RPMI7951 (cell line): ENCODE measurements around the gene TNFRSF6B. TPM values are rescaled to one million over a fixed set of nuclear protein-coding genes. Genes with fewer than 3 reads are reported as not detected.
"Not testable (repeated sequence)": the region's sequence is repeated elsewhere in the genome, so short reads cannot be mapped to it uniquely, and the experiment has no call there.

ENCODE experiments used
- DNase-seq: peaks from one replicate; pipeline ENCODE4 v3.0.0-alpha.2; 2012; ENCODE audit warnings: low read depth
- total RNA-seq: library from RNA; depleted of rRNA; stranded (reverse); fragments of >200 nt; shearing (Covaris generic); gene quantifications from 2 replicates; pipeline ENCODE4 v1.2.3, GENCODE V29; 2014

TNFRSF6B gene
- total RNA-seq, 1 experiment from 2014 or later = 0.36 TPM

GRCh38 chr20:63706852-63707557 is 10.6 kb downstream of the TNFRSF6B start:
- DNase-seq = peak; percentile 63

GRCh38 chr20:63707558-63708300 is 11.3 kb downstream of the TNFRSF6B start, which contains the start of the genes ARFRP1 and ZGPAT:
Gene ARFRP1, minus strand, starts transcription at chr20:63707976. Its CDS starts 885 bp downstream, at chr20:63707091.
Gene ZGPAT, plus strand, starts transcription at chr20:63708039. Its CDS starts 542 bp downstream, at chr20:63708581.
- peak; percentile 87 for DNase-seq

GRCh38 chr20:63708301-63709148 is 12.1 kb downstream of the TNFRSF6B start:
- no peak for DNase-seq

- no peak for DNase-seq
These were observed 12.7 kb downstream of the TNFRSF6B start for GRCh38 chr20:63709149-63709527.

- DNase-seq = no peak
These were observed 14.7 kb downstream of the TNFRSF6B start for GRCh38 chr20:63711085-63711645.

DNA sequence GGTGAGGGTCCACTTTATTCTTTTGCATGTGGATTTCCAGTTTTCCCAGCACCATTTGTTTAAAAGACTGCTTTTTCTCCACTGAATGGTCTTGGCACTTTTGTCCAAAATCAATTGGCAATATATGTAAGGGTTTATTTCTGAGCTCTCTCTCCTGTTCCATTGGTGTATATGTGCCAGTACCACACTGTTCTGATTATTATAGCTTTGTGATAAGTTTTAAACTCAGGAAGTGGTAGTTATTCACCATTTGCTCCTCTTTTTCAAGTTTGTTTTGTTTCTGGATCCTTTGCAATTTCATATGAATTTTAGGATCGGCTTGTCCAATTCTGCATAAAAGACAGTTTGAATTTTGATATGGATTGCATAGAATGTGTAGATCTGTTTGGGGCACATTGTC is 15.7 kb downstream of the TNFRSF6B start:
- no peak for DNase-seq

DNA sequence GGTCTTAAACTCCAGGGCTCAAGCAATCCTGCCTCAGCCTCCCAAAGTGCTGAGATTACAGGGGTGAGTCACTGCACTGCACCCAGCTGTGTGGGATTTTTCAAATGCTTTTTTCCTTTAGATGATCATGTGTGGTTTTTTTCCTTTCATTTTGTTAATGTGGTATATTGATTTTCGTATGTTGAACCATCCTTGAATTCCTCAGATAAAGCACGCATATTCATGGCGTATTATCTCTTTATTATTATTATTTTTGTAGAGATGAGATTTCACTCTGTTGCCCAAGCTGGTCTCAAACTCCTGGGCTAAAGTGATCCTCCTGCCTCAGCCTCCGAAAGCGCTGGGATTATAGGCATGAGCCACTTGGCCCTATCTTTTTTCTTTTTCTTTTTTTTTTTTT is 18.4 kb downstream of the TNFRSF6B start:
- no peak for DNase-seq

DNA sequence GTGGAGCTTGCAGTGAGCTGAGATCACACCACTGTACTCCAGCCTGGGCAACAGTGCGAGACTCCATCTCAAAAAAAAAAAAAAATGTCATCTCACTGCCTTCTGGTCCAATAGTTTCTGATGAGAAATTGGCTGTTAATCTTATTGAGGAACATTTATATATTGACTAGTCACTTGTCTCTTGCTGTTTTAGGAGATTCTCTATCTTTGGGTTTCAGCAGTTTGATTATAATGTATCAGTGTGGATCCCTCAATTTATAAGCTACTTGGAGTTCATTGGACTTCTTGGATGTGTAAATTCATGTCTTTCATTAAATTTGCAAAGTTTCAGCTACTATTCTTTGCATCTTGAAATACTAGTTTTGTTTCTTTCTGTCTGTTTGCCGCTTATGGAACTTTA is 22.5 kb downstream of the TNFRSF6B start:
- no peak for DNase-seq

DNA sequence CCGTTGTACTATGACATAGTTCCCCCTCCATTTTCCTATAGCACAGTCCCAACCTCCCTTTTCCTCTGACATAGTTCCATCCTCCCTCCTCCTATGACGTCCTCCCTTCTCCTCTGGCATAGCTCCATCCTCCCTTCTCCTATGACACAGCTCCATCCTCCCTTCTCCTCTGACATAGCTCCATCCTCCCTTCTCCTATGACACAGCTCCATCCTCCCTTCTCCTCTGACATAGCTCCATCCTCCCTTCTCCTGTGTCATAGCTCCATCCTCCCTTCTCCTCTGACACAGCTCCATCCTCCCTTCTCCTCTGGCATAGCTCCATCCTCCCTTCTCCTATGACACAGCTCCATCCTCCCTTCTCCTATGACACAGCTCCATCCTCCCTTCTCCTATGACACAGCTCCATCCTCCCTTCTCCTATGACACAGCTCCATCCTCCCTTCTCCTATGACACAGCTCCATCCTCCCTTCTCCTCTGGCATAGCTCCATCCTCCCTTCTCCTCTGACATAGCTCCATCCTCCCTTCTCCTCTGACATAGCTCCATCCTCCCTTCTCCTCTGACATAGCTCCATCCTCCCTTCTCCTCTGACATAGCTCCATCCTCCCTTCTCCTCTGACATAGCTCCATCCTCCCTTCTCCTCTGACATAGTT is 26.6 kb downstream of the TNFRSF6B start:
- not testable (repeated sequence) for DNase-seq

- DNase-seq = not testable (repeated sequence)
These were observed 33.8 kb downstream of the TNFRSF6B start for GRCh38 chr20:63730189-63730733.

DNA sequence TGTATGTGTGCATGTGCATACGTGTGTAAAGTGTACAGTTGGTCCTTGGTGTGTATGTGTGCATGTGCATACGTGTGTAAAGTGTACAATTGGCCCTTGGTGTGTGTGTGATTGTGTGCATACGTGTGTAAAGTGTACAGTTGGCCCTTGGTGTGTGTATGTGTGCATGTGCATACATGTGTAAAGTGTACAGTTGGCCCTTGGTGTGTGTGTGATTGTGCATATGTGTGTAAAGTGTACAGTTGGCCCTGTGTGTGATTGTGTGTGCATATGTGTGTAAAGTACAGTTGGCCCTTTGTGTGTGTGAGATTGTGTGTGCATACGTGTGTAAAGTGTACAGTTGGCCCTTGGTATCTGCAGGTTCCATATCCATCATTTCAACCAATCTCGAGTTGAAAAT is 35.0 kb downstream of the TNFRSF6B start:
- DNase-seq = no peak

DNA sequence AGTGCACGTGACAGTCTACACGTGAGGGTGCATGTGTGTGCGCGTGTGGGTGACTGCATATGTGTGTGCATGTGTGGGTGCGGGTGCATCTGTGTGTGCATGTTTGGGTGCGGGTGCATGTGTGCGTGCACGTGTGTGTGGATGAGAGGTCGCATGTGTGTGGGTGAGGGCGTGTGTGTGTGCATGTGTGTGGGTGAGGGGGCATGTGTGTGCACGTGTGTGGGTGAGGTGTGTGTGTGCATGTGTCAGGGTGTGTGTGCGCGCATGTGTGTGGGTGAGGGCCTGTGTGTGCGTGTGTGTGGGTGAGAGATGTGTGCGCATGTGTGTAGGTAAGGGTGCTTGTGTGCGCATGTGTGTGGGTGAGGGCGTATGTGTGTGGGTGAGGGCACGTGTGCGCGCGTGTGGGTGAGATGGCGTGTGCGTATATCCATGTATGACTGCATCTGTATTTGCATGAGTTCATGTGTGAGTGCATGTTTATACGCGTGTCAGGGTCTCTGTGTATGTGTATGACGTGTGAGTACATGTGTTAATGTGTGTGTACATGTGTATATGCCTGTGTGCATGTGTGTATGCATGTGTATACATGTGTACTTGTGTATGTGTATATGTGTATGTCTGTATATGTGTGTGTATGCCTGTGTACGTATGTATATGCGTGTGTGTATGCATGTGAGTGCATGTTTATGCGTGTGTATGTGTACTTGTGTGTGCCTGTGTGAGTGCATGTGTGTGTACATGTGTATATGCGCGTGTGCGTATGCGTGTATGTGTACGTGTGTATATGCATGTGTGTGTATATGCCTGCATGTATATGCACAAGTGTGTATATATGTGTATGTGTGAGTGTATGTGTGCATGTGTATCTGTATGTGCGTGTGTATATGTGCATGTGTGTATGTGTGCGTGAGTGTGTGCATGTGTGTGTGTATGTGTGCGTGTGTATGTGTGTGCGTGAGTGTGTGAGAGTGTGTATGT is 36.0 kb downstream of the TNFRSF6B start:
- no peak for DNase-seq

DNA sequence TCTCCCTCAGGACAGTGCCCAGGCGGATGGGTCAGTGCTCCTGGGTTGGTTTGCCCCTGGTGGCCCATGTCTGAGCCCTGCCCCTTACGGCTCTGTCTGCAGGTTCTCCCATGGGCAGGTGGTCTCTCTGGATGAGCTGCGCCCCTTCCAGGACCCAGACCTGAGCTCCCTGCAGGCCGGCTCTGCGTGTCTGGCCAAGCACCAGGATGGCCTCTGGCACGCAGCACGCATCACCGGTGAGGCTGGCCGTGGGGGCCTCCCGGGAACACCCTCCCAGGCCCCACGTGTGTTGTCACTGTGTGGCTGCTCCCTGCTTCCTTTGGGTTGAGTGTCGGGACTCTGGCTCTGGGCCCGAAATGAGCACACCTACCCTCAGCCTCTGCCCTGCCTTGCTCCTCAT is 36.7 kb downstream of the TNFRSF6B start:
- no peak for DNase-seq

- DNase-seq = no peak
These were observed 37.2 kb downstream of the TNFRSF6B start for GRCh38 chr20:63733579-63734081.

DNA sequence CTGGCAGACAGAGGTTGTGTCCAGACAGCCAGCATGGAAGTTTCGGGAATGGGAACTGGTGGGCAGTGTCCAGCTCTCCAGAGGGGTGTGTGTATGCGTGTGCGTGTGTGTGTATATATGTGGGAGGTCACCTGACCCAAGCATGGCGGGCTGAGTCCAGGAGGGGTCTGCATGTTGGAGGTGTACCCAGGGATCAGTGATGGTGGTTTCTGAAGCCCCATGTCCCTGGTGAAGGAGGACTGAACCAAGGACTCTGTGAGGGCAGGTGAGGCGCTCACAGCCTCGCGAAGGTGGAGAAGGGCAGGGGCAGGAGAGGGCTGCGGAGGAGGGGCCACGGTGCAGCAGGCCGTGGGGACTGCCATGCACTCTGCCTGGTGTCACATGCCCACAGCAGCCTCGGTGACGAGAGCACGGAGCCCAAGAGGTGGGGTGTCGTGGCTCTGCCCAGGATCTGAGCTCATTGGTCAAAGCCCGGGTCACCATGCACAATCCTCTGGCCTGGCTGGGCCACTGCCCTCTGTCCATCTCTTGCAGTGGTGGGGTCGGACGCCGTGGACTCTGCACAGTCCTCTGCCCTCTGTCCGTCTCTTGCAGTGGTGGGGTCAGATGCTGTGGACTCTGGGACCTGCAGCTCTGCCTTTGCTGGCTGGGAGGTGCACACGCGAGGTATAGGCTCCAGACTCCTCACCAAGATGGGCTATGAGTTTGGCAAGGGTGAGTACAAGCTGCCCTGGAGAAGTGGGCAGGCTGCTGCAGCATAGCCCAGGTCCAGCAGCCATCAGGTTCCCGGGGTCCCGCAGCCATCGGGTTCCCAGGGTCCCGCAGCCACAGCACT is 37.9 kb downstream of the TNFRSF6B start:
- no peak for DNase-seq

DNA sequence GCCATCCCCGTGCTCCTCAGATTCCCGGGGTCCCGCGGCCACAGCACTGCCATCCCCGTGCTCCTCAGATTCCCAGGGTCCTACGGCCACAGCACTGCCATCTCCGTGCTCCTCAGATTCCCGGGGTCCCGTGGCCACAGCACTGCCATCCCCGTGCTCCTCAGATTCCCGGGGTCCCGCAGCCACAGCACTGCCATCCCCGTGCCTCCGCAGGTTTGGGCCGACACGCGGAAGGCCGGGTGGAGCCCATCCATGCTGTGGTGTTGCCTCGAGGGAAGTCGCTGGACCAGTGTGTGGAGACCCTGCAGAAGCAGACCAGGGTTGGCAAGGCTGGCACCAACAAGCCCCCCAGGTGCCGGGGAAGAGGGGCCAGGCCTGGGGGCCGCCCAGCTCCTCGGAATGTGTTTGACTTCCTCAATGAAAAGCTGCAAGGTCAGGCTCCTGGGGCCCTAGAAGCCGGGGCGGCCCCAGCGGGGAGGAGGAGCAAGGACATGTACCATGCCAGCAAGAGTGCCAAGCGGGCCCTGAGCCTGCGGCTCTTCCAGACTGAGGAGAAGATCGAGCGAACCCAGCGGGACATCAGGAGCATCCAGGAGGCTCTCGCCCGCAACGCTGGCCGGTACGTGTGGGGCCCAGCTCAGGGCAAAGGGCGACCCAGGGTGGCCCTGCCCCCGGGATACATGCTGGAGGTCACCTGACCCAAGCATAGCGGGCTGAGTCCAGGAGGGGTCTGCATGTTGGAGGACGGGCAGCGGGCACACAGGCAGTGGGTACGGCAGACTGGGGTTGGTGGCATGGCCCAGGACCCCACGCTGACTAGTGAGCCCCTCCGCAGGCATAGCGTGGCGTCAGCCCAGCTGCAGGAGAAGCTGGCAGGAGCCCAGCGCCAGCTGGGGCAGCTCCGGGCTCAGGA is 38.8 kb downstream of the TNFRSF6B start:
- DNase-seq = no peak

GRCh38 chr20:63735859-63736718 is 39.6 kb downstream of the TNFRSF6B start, which contains the start of gene LIME1:
Gene LIME1, plus strand, starts transcription at chr20:63736664. Its CDS starts 886 bp downstream, at chr20:63737550.
- no peak for DNase-seq
